C4-2B (cell line): ENCODE measurements around the gene RGS19.

Experiments used
- H3K27ac ChIP-seq: fragments of 450-650 bp; 2 replicates; pipeline ENCODE4 v1.5.1; 2017
- CTCF ChIP-seq: fragments of 450-650 bp; conservative IDR thresholded peaks from 2 replicates; pipeline ENCODE4 v1.5.1; 2017; ENCODE audit warnings: mild to moderate bottlenecking
- ZFX ChIP-seq: fragments of 450-650 bp; IDR thresholded peaks from 2 replicates; pipeline ENCODE4 v1.6.1; 2017

RGS19 gene

GRCh38 chr20:64030371-64031134 lies 48.8 kb downstream of the RGS19 start:
- no peak overlapping the region for H3K27ac ChIP-seq
- TF ChIP-seq CTCF (no peak), ZFX (no peak)

- no peak overlapping the region for H3K27ac ChIP-seq
- TF ChIP-seq CTCF (no peak), ZFX (no peak)
These were observed 49.8 kb downstream of the RGS19 start for GRCh38 chr20:64029293-64030117.

GRCh38 chr20:64027981-64028685 lies 51.2 kb downstream of the RGS19 start:
- H3K27ac ChIP-seq: no peak overlapping the region
- TF ChIP-seq CTCF (no peak), ZFX (no peak)

GRCh38 chr20:64025826-64026412 lies 53.4 kb downstream of the RGS19 start:
- no peak overlapping the region for H3K27ac ChIP-seq
- no peak for TF ChIP-seq ZFX
- TF ChIP-seq CTCF: no peak

- no peak overlapping the region for H3K27ac ChIP-seq
- TF ChIP-seq ZFX: no peak
- TF ChIP-seq CTCF: no peak
These were observed 54.1 kb downstream of the RGS19 start for GRCh38 chr20:64025101-64025825.

- TF ChIP-seq ZFX (no peak), CTCF (no peak)
- no peak overlapping the region for H3K27ac ChIP-seq
These were observed 55.0 kb downstream of the RGS19 start for GRCh38 chr20:64024141-64024990.
